Astrocyte (in vitro differentiated cells and primary cell): Measurements from ENCODE around the gene UBP1.

ENCODE experiments used
- EZH2 ChIP-seq: IDR thresholded peaks from 2 replicates; pipeline ENCODE4 v1.6.1; 2012; ENCODE audit warnings: mild to moderate bottlenecking, low read length, inconsistent platforms; ENCODE audit not compliant: insufficient read depth
- TF ChIP-seq, protein P1 (sequence below): IDR thresholded peaks from 2 replicates; pipeline ENCODE4 v1.5.1; 2011; ENCODE audit warnings: low read depth, mild to moderate bottlenecking, inconsistent platforms, low read length, moderate library complexity; ENCODE audit not compliant: insufficient read depth

DNA sequence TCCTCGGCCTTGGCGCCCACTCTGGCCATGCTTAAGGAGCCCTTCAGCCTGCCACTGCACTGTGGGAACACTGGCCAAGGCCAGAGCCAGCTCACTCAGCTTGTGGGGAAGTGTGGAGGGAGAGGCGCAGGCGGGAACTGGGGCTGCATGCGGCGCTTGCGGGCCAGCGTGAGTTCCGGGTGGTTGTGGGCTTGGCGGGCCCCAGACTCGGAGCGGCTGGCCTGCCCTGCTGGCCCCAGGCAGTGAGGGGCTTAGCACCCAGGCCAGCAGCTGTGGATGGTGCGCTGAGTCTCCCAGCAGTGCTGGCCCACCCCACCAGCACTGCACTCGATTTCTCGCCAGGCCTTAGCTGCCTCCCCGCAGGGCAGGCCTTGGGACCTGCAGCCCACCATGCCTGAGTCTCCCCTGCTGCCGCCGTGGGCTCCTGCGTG lies 13.1 kb upstream of the UBP1 start:
- TF ChIP-seq, protein P1, sequence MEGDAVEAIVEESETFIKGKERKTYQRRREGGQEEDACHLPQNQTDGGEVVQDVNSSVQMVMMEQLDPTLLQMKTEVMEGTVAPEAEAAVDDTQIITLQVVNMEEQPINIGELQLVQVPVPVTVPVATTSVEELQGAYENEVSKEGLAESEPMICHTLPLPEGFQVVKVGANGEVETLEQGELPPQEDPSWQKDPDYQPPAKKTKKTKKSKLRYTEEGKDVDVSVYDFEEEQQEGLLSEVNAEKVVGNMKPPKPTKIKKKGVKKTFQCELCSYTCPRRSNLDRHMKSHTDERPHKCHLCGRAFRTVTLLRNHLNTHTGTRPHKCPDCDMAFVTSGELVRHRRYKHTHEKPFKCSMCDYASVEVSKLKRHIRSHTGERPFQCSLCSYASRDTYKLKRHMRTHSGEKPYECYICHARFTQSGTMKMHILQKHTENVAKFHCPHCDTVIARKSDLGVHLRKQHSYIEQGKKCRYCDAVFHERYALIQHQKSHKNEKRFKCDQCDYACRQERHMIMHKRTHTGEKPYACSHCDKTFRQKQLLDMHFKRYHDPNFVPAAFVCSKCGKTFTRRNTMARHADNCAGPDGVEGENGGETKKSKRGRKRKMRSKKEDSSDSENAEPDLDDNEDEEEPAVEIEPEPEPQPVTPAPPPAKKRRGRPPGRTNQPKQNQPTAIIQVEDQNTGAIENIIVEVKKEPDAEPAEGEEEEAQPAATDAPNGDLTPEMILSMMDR = no peak
- no peak for TF ChIP-seq EZH2
